Measurements from ENCODE around the gene GAPT.

DNA sequence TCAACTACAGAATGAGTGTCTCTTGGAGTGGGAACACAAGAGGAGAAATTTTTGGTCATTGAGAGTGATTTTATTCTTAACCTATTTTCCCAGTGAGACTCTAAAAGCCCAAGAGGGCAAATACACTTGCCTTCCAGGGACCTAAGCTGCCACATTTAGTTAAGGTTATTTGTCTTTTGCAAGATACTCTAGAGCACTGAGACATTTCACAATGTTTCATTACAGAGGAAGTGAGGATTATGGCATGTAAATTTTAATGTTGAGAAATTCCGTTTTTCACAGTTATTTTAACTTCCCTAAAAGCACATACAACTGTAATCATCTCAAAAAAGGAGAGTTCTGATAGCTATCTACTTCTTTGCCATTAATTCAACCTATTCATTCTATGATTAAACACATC, 53.0 kb downstream of the GAPT start:
- no peak for TF ChIP-seq EZH2phosphoT487 (conservative IDR thresholded peaks at IDR 0.05; ENCODE audit: low read length)
- TF ChIP-seq CTCF (IDR thresholded peaks at IDR 0.05; ENCODE audit: insufficient read depth, low read length, poor library complexity, severe bottlenecking) = no peak
